PC-9 (cell line): Measurements from ENCODE around the gene MMP25. TPM values are rescaled to one million over a fixed set of nuclear protein-coding genes. Genes with fewer than 3 reads are reported as not detected.

Experiments used
- BruUV-seq: library from RNA; stranded (reverse); fragments of 400-500 nt; replicated peaks from 2 replicates; lab custom pipeline; 2021; lab: Mats Ljungman, UMichigan
- CTCF ChIA-PET: fragments of 300-600 bp; sonication (Branson Sonifier 250); formaldehyde crosslinking; loops from one replicate; lab custom pipeline; 2022; ENCODE audit warnings: antibody characterized with exemption; lab: Charles Lee
- POLR2A ChIA-PET: fragments of 300-600 bp; sonication (Branson Sonifier 250); formaldehyde crosslinking; loops from one replicate; lab custom pipeline; 2022; ENCODE audit warnings: antibody characterized with exemption; ENCODE audit not compliant: unreplicated experiment; lab: Charles Lee
- DNase-seq, 2 experiments: peaks; one replicate each; pipeline versions ENCODE4 v3.0.0 to v3.0.0-alpha.2; 2015 to 2022; ENCODE audit warnings: mixed read lengths in 1 of 2
- H2AFZ ChIP-seq: fragments of 200-600 bp; sonication (generic); 2 replicates; pipeline ENCODE4 v1.8.1; 2017; ENCODE audit warnings: antibody characterized with exemption
- H3F3A ChIP-seq: fragments of 200-600 bp; sonication (generic); 2 replicates; pipeline ENCODE4 v1.8.1; 2017; ENCODE audit warnings: antibody characterized with exemption, mild to moderate bottlenecking, low read depth; ENCODE audit not compliant: insufficient read depth
- H3K27ac ChIP-seq: fragments of 200-600 bp; sonication (generic); 2 replicates; pipeline ENCODE4 v1.6.1; 2016; ENCODE audit warnings: mixed run types
- H3K27me3 ChIP-seq: fragments of 200-600 bp; sonication (generic); 2 replicates; pipeline ENCODE4 v1.6.1; 2016; ENCODE audit warnings: low read depth, mixed run types; ENCODE audit not compliant: insufficient read depth
- H3K36me3 ChIP-seq: fragments of 200-600 bp; sonication (generic); 2 replicates; pipeline ENCODE4 v1.6.1; 2016; ENCODE audit warnings: low read depth, mixed run types
- H3K4me1 ChIP-seq: fragments of 200-600 bp; sonication (generic); replicated peaks from 2 replicates; pipeline ENCODE4 v1.6.1; 2016; ENCODE audit warnings: mixed run types; ENCODE audit not compliant: insufficient read depth
- H3K4me2 ChIP-seq: fragments of 200-600 bp; sonication (generic); 2 replicates; pipeline ENCODE4 v1.6.1; 2017; ENCODE audit warnings: mixed run types
- H3K4me3 ChIP-seq: fragments of 200-600 bp; sonication (generic); 2 replicates; pipeline ENCODE4 v1.6.1; 2016; ENCODE audit warnings: mixed run types
- H3K79me2 ChIP-seq: fragments of 200-600 bp; sonication (generic); 2 replicates; pipeline ENCODE4 v1.6.1; 2017; ENCODE audit warnings: low read depth, mixed run types
- H3K9me2 ChIP-seq: fragments of 200-600 bp; sonication (generic); 2 replicates; pipeline ENCODE4 v1.8.1; 2017; ENCODE audit warnings: mild to moderate bottlenecking; ENCODE audit not compliant: insufficient read depth
- H3K9me3 ChIP-seq: fragments of 200-600 bp; sonication (generic); 2 replicates; pipeline ENCODE4 v1.8.1; 2016; ENCODE audit warnings: low read depth; ENCODE audit not compliant: insufficient read depth
- H4K20me1 ChIP-seq: fragments of 200-600 bp; sonication (generic); 2 replicates; pipeline ENCODE4 v1.8.1; 2017; ENCODE audit not compliant: insufficient read depth
- EZH2 ChIP-seq: fragments of 200-600 bp; sonication (generic); IDR thresholded peaks from 2 replicates; pipeline ENCODE4 v1.8.0; 2017; ENCODE audit warnings: antibody characterized with exemption, low read depth
- intact Hi-C: fragments of 100-400 bp; cut with micrococcal nuclease; formaldehyde crosslinking; loops from one replicate; pipeline ENCODE4 v1.10.0; 2022; ENCODE audit not compliant: unreplicated experiment
- total RNA-seq: library from RNA; stranded (reverse); gene quantifications from 2 replicates; pipeline ENCODE4 v1.2.3, GENCODE V29; 2021
- TF ChIP-seq, protein P1 (sequence below): fragments of 200-600 bp; sonication (generic); conservative IDR thresholded peaks from 2 replicates; pipeline ENCODE4 v1.6.1; 2017; ENCODE audit warnings: mixed run types, antibody characterized with exemption, mild to moderate bottlenecking, moderate library complexity

Gene MMP25
- total RNA-seq, 1 experiment from 2014 or later: 0.83 TPM

GRCh38 chr16:3058139-3059030 lies 12.0 kb downstream of the MMP25 start:
- BruUV-seq: no TSS peak
- H3K4me1 ChIP-seq: peaks cover 10% of the 10 kb centered on the region; the same call in 1 of the 2 replicates
- no peaks in the 10 kb centered on the region for H3K36me3 ChIP-seq
- no peak overlapping the region for H3K27ac ChIP-seq
- H2AFZ ChIP-seq: peak overlapping the region; percentile 98
- no peaks in the 10 kb centered on the region for H3K27me3 ChIP-seq
- POLR2A ChIA-PET: interaction anchor here (0.6 to 0.8 kb wide), 3 partner anchors 31 to 130 kb away, joined by 3 to 7 read pairs (median 6); partner anchors contain the start of gene OR1F1
- H3K9me2 ChIP-seq: no peaks in the 10 kb centered on the region
- CTCF ChIA-PET: interaction anchor here (0.6 to 2.2 kb wide), 11 partner anchors 13 to 303 kb away, joined by 3 to 13 read pairs (median 3); partner anchors contain the start of gene ZNF205
- no peaks in the 10 kb centered on the region for H4K20me1 ChIP-seq
- peak overlapping the region; percentile 82 for H3K4me2 ChIP-seq
- peak in 1 of 2 experiments; percentile 45 for DNase-seq
- no peaks in the 10 kb centered on the region for H3K79me2 ChIP-seq
- peaks cover 8% of the 10 kb centered on the region; the same call in 1 of the 2 replicates for H3F3A ChIP-seq
- intact Hi-C loops: loop anchor here (1.0 to 5.0 kb wide), 7 partner anchors 22 to 109 kb away; partner anchors contain the start of genes BICDL2 and ZNF205
- peak overlapping the region; percentile 88 for H3K4me3 ChIP-seq
- H3K9me3 ChIP-seq: no peaks in the 10 kb centered on the region
- TF ChIP-seq EZH2: no peak
- TF ChIP-seq, protein P1, sequence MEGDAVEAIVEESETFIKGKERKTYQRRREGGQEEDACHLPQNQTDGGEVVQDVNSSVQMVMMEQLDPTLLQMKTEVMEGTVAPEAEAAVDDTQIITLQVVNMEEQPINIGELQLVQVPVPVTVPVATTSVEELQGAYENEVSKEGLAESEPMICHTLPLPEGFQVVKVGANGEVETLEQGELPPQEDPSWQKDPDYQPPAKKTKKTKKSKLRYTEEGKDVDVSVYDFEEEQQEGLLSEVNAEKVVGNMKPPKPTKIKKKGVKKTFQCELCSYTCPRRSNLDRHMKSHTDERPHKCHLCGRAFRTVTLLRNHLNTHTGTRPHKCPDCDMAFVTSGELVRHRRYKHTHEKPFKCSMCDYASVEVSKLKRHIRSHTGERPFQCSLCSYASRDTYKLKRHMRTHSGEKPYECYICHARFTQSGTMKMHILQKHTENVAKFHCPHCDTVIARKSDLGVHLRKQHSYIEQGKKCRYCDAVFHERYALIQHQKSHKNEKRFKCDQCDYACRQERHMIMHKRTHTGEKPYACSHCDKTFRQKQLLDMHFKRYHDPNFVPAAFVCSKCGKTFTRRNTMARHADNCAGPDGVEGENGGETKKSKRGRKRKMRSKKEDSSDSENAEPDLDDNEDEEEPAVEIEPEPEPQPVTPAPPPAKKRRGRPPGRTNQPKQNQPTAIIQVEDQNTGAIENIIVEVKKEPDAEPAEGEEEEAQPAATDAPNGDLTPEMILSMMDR: no peak

DNA sequence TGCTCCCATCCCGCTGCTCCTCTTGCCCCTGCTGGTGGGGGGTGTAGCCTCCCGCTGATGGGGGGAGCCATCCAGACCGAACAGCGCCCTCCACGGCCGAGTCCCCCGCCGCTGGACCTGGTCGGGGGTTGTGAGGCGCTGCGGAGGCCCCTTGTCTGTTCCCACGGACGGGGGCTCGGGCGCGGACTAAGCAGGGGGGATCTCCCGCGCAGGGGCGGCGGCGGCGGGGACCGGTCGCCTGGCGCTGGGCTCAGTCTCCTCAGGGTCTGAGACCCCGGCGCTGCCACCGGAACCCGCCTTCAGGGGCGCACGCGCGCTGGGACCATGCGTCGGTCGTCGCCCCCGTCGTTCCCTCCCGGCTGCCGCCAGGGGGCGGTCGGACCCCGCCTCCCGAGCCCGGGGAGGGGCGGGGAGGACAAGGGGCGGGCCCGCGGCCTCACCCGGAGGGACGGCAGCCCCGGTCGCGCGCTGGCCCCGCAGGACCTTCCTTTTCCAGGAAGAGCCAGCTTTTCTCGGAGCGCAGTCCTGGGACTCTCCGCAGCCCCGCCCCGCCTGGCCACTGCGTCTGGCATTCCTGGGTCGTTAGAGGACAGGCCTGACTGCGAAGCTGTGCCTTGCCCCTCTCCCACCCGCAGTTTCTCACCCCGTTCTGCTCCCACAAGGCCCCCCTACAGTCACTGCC lies 12.8 kb downstream of the MMP25 start:
- no peaks in the 10 kb centered on the region for H3K27me3 ChIP-seq
- ChIA-PET POLR2A (interaction anchor here (0.6 kb wide), 2 partner anchors 20 to 91 kb away, joined by 3 to 4 read pairs; no protein-coding TSS in a partner anchor), CTCF (interaction anchor here (0.6 to 2.2 kb wide), 12 partner anchors 8 to 303 kb away, joined by 3 to 13 read pairs (median 3); partner anchors contain the start of gene ZNF205)
- H2AFZ ChIP-seq: peak overlapping the region; percentile 98
- H4K20me1 ChIP-seq: no peaks in the 10 kb centered on the region
- H3F3A ChIP-seq: peaks cover 8% of the 10 kb centered on the region; the same call in 1 of the 2 replicates
- H3K4me3 ChIP-seq: peak overlapping the region; percentile 88
- H3K9me3 ChIP-seq: no peaks in the 10 kb centered on the region
- H3K36me3 ChIP-seq: no peaks in the 10 kb centered on the region
- peak overlapping the region; percentile 82 for H3K4me2 ChIP-seq
- BruUV-seq: no TSS peak
- H3K79me2 ChIP-seq: no peaks in the 10 kb centered on the region
- peak; percentile 71 to 98 for DNase-seq
- H3K27ac ChIP-seq: no peak overlapping the region
- TF ChIP-seq, protein P1: peak; percentile 85
- TF ChIP-seq EZH2: no peak
- intact Hi-C loops: loop anchor here (1.0 to 5.0 kb wide), 6 partner anchors 28 to 108 kb away; partner anchors contain the start of gene ZNF205
- H3K9me2 ChIP-seq: no peaks in the 10 kb centered on the region
- H3K4me1 ChIP-seq: peaks cover 10% of the 10 kb centered on the region; the same call in 1 of the 2 replicates
